CD4-positive, alpha-beta T cell treated with Interferon gamma for 1 hour (primary cell): ENCODE data around the gene IGIP.

Experiments used
- DNase-seq: peaks from one replicate; pipeline ENCODE4 v3.0.0-alpha.2; 2020

IGIP gene

DNA sequence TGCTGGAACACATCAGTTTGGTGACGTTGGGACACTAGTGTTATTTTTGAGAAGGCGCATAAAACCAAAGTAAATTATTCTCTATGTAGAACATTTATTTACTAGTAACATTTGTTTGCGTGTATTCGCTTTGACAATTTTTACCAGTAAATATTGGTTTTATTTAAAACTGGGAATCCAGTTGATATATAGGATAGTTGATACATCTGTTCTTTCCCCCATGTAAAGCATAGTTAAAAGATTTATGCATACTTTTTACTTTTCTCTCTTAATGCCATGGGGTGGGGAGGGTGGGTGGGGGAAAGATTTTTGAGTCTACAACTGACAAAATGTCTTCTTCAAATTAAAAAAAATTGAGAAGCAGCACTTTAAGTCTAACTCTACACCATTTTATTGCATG is at the start of gene IGIP:
TSS of gene IGIP (plus strand) at position 301 of the 400 bp plus-strand sequence. CDS start 2,540 bp downstream, outside the sequence.
- DNase-seq: no peak

DNA sequence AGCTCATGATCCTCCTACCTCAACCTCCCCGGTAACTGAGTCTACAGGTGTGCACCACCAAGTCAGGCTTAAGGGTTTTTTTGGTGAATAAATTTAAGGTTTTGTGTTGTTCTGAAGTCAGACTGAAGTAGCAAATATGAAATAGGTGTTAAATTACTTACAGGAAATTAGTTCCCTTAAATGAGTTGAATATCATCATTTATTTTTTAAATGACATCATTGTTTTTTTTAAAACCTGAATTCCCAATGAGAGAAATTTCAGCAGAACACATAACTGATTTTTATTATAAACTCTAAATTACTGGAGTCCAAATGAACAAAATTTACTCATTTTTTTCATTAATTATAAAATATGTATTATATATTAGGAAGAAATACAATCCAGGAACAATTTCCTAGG is 49.6 kb upstream of the IGIP start:
- DNase-seq: no peak

- no peak for DNase-seq
These were observed 48.9 kb upstream of the IGIP start for GRCh38 chr5:140076788-140077187.

- DNase-seq: no peak
These were observed 42.6 kb upstream of the IGIP start for GRCh38 chr5:140083120-140083519.

DNA sequence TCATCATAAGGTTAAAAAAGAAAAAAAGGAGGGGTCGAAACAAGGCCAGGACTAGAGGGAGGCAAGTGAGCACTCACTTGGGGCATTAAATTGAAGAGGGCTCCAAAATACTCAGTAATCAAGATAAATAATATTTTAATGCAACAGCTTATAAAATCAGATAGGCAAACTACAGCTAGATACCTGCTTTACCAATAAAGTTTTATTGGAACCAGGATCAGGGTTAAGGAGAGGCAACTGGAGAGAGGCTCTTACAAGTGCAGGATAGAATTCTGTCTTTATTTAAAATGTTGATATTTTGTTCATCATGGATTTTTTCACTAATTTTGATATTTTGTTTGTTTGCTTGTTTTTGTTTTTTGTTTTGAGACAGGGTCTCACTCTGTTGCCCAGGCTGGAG is 42.1 kb upstream of the IGIP start:
- DNase-seq: no peak

DNA sequence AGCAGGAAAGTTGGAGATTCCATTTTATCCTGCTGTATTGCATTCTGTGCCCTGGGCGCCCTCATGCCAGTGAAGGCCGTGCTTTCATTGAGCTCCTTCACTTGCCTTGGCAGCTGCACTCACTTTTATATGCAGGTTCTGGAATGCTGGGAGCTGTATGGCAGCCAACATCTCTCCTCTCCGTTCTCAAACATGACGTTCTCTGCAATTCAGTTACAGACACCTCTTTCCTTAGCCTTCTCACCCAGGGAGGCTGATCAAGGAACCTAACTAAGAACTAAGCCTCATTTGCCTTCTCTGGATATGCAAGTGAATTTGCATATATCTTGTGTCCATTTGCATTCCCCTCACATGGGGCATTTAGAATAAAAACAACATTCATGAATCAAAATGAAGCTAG is 41.2 kb upstream of the IGIP start:
- no peak for DNase-seq

- no peak for DNase-seq
These were observed 35.5 kb upstream of the IGIP start for GRCh38 chr5:140090251-140090650.

DNA sequence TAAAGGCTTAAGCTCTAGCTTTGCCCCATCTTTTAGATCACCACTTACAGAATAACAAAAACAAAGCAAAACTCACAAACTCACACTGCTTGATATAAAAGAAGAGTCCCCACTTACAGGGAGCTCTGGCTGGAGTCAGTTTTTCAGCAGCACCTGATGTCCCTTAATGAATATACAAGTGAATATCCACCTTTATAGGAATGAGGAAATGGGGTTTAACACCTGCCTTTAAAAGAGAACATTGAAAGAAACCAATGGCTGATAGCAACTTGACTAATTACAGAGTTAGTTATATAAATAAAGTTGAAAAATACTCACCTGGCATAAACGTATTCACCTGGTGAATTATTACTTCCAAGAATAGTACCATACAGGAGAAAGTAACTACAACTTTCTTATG is 32.6 kb upstream of the IGIP start:
- no peak for DNase-seq

GRCh38 chr5:140093866-140094265 is 31.9 kb upstream of the IGIP start:
- DNase-seq: no peak

DNA sequence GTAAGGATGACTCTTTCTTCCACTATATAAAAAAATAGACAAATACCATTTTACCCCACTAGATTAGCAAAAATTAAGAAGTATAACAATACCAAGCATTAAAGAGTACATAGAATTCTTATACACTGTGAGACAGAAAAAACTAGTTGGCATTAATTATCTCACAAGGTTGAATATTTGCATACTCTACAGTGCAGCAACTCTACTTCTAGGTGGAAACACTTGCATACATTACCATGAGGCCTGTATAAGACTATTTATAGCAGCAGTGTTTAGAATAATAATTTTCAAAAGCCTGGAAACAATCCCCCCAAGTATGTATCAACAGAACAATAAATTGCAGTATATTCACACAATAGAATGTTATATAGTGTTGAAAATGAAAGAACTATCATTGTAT is 30.8 kb upstream of the IGIP start:
- no peak for DNase-seq

GRCh38 chr5:140101179-140101578 is 24.6 kb upstream of the IGIP start:
- no peak for DNase-seq

- no peak for DNase-seq
These were observed 22.6 kb upstream of the IGIP start for GRCh38 chr5:140103154-140103553.

- DNase-seq: no peak
These were observed 21.6 kb upstream of the IGIP start for GRCh38 chr5:140104100-140104499.

- no peak for DNase-seq
These were observed 19.6 kb upstream of the IGIP start for GRCh38 chr5:140106101-140106500.

DNA sequence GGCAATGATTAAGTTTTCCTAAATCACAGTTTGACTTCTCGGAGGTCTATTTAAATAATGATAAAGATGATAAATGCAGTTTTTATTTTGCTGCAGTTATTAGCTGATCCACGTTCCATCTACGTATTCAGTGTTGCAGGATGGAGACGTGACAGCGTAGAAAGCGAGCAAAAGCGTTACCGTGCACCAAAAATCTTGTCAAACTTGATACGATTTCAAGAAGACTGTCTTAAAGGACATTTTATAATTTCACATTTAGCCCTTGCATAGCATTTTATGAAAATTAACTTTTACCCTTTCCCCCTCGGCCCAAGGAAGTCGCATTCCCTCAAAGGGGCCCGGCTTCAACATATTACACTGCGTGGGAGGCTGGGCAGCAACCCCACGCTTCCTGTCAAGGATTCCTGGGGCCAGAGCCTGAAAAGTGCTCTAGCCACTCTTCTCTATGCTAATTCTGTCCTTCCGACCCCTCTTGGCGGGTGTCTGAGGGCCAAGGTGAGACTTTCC is 18.9 kb upstream of the IGIP start:
- DNase-seq: no peak

GRCh38 chr5:140107312-140108092 is 18.2 kb upstream of the IGIP start:
- peak; percentile 93 for DNase-seq

GRCh38 chr5:140108093-140109017 is 17.4 kb upstream of the IGIP start:
- DNase-seq: peak; percentile 5

- no peak for DNase-seq
These were observed 16.5 kb upstream of the IGIP start for GRCh38 chr5:140109018-140109758.

- DNase-seq: no peak
These were observed 15.7 kb upstream of the IGIP start for GRCh38 chr5:140109759-140110645.

GRCh38 chr5:140110646-140110957 is 15.1 kb upstream of the IGIP start:
- DNase-seq: no peak

DNA sequence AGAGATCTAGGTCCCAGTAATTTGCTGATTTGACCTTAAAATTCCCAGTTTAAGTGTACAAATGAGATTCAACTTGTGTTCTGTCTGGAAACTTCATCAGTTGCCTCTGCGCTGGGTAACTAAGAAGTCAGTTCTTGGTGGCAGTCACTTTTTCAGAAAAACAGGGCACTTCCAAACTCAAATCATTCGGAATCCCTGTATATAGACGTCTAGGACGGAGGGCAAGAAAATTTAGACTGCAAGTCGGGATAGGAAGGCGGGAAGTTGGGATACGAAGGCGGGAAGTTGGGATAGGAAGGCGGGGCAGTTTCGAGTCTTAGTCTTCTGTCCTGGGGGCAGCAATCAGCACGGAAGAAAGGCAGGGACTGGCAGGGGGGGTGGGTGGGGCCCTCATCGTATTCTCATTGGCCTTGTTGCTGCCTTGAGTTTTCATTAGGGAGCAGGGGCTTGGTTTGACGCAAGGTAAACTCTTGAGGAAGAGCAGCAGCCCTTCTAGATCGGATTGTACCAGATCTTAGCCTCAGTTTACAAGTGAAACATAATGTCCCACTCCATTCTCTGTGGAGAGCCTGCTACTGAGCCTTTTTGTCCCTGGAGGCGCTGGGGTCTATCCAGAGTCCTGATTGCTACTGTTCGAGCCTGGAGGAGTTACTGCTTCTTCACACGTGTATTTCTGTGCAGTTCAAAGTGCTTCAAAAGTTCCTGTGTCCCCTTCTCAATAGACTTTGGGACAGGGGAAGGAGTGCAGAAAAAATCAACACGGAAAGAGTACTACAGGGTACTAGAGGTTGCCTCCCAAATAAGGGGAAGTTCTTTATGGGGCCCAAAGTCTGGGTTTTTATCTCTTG is 14.5 kb upstream of the IGIP start:
- DNase-seq: no peak
